HG03520 (cell line): ENCODE data around the gene TIGD2.
A peak's percentile ranks its signal among the peaks of the same experiment; 100 is the strongest.

Source experiments
- ATAC-seq: cut with Tn5 transposase; IDR thresholded peaks from one replicate; pipeline ENCODE4 v1.9.1; 2021; ENCODE audit warnings: mild to moderate bottlenecking, moderate library complexity; ENCODE audit not compliant: unreplicated experiment

TIGD2 gene

GRCh38 chr4:89110986-89111832, at the start of gene TIGD2:
TIGD2 (plus strand) TSS chr4:89111533; CDS start chr4:89112975, 1,442 bp downstream.
- ATAC-seq = peak; percentile 89

GRCh38 chr4:89064848-89065247, 46.5 kb upstream of the TIGD2 start:
- no peak for ATAC-seq

GRCh38 chr4:89067417-89067816, 43.9 kb upstream of the TIGD2 start:
- no peak for ATAC-seq

DNA sequence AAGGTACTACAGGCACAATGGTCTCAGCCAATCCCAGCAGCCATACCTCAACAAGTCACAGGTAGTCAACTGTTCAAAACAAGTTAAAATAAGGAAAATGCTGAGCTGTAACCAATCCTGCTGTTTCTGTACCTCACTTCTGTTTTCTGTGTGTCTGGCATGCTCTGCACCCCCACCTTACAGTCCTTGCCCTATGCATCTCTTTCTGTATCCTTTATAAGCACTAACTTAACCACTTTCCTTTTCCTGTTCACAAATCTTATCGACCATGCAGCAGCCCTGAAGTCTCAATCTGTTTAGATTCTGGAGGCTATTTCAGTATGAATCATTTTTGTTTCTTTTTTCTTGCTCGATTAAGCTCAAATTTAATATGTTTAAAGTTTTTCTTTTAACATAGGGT, 41.9 kb upstream of the TIGD2 start:
- peak; percentile 89 for ATAC-seq

DNA sequence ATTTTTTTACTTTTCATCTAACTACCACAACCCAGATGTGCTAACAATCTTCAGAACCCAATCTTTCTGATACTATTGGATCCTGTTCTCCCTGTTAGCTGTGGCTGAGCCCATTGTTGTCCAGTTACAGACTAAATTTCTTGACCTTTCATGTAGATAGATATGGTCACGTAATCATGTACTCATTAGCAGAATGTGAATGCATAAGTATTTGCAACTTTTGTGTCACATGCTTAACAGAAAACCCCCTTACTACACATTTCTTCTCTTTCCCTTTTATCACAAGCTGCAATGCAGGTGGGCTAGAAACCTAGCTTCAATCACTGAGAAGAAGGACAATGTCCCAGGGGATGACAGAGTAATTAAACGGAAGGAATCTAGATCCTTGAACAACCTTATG, 41.3 kb upstream of the TIGD2 start:
- ATAC-seq = peak; percentile 48

DNA sequence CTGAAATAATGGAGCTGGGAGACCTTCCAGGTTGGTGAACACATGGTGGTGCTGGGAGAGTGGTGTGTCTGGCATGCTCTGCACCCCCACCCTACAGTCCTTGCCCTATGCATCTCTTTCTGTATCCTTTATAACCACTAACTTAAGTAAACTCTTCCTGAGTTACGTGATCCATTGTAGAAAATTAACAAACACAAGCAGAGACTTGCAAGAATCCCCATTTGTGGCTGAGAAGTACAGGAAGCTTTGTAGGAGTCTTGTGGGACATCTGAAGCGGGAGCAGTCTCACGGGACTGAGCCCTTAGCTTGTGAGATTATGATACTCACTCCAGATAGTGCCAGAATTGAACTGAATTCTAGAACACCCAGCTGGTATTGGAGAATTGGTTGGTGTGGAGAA, 40.0 kb upstream of the TIGD2 start:
- no peak for ATAC-seq

DNA sequence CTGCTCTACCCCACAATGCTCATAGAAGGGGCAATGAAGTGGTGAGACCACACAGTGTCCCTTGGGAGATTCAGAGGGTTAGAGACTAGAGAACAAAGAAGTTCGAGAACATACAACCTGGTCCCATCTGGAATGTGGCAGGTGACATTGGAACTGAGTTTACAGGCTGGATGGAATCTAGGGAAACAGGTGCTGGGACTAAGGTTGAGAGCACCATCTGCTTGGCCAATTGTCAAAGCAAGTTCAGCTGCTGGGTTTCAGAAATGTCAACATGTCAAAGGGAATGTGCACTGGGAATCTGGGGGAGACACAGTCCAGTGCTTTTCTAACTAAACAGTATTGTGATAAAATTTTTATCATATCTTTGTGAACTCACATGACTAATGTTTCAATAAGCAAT, 38.4 kb upstream of the TIGD2 start:
- no peak for ATAC-seq

GRCh38 chr4:89077761-89078160, 33.6 kb upstream of the TIGD2 start:
- no peak for ATAC-seq

GRCh38 chr4:89078300-89078699, 33.0 kb upstream of the TIGD2 start:
- no peak for ATAC-seq

DNA sequence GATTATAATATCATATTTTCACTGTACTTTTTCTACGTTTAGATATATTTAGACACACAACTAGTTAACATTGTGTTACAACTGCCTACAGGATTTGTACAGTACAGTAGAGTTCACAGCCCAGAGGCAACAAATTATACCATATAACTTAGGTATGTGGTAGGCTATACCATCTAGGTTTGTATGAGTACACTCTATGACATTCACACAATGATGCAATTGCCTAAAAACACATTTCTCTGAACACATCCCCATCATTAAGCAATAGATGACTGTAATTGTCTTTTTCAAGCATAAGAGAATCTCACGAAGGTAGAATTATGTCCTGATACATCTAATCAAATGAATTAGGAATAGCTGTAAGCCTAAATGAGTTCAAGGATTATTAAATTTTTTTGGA, 12.3 kb upstream of the TIGD2 start:
- no peak for ATAC-seq

DNA sequence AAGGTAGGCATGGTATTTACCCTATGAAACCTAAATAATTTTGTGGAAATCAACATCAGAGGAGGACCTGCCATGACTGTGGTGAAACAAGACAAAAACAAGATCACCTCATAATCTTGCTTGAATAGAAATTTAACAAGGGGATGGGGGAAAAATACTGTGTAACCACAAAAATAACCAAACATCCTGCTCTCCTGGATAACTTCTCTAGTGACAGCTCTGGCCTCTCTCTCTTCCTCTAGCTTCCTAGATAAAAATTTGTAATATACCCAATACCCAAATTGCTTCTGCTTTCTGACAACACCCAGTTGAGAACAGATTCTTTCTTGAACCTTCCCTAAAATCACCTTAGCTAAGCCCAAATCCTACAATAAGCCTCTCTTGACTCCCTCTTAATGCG, 11.9 kb upstream of the TIGD2 start:
- ATAC-seq = no peak

- ATAC-seq = no peak
Observed at GRCh38 chr4:89100853-89101252, 10.5 kb upstream of the TIGD2 start.

GRCh38 chr4:89101256-89102161, 9.8 kb upstream of the TIGD2 start:
- ATAC-seq = peak; percentile 90

GRCh38 chr4:89105726-89106125, 5.6 kb upstream of the TIGD2 start:
- no peak for ATAC-seq

DNA sequence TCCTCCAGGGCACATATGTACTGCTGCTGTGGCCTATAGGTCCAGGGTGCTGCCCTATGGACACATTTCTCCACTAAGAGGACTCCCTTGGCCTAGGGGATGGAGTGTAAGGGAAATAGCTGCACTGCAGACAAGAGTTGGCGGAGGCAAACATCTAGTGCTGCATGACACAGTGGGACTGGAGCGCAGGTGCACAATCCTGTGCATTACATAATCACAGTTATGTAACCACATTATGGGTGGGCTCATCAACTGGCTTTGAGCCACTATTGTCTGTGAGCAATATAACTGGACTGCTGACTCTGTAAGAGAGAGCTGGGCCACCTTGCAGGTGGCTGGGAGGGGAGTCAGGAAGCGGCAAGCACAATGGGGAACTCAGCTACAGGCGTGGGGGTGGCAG, 3.2 kb upstream of the TIGD2 start:
- no peak for ATAC-seq

DNA sequence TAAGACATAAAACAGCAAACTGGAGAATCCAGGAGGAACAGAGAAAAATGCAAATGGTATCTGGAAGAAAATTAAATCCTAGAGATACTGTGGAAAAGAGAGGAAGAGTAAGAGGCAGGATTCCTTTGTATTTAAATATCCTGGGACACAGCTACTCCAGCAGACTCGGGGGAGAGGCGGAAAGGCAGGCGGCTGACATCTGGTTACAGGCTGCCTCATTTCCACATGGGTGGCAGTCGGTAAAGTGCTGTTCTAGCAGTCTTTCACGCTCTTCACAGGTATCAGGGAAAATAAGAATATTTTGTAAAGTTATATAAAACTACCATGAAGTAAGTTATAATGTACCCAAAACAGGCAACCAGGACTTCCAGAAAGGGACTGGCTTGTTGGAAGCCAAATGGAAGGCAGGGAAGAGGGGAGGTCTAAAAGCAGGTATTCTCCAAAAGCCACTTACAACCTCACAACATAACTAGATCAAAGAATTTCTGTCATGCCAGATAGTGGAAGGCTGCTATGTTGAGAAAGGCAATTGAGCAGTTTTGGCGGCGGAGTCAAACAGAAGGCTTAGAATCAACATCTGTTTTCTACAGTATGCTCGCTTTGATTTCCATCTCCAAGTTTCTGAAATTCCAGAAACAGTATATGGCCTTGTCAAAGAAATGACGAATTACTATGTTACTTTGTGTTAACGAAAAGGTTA, 1.3 kb upstream of the TIGD2 start:
- no peak for ATAC-seq

DNA sequence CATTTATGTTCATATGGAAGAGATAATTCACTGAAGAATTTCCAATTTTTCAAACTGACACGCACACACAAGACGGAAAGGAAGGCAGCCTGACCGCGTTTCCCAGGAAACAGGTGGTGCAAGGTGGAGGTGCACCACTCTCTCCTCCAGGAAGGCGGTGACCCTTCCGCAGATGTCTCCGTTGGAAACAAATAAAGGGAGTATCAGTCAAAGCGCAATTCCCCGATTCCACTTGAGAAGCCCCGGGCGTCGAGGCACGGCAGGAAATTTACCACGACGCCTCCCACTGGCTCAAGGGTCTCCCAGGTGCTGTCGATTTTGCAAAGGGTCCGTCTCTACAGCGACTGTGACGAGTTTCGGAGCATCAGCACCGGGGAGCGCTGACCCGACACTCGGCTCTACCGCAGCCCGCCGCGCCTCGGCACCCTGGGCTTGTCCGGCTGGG, 770 bp upstream of the TIGD2 start:
- no peak for ATAC-seq

- ATAC-seq = no peak
Observed at GRCh38 chr4:89111833-89112563, 665 bp downstream of the TIGD2 start.

- no peak for ATAC-seq
Observed at GRCh38 chr4:89113415-89113814, 2.1 kb downstream of the TIGD2 start.

DNA sequence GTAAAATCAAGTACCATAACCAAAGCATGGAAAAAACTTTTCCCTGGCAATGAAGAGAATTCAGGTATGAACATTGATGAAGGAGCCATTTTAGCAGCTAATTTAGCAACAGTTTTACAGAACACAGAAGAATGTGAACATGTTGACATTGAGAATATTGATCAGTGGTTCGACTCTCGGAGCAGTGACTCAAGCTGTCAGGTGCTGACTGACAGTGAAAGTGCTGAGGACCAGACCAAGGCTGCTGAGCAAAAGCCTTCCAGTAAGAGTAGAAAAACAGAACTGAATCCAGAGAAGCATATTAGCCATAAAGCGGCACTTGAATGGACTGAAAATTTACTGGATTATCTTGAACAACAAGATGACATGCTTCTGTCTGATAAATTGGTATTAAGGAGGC, 2.8 kb downstream of the TIGD2 start:
- ATAC-seq = no peak

GRCh38 chr4:89117115-89117514, 5.8 kb downstream of the TIGD2 start:
- no peak for ATAC-seq
